AG04450 (cell line): ENCODE measurements around the gene LAMA4. TPM values are rescaled to one million over a fixed set of nuclear protein-coding genes. Genes with fewer than 3 reads are reported as not detected.
A peak's percentile ranks its signal among the peaks of the same experiment; 100 is the strongest.

Experiments
- CTCF ChIA-PET: fragments of 300-600, 350-600 bp; formaldehyde crosslinking; extraction: SDS; loops from one replicate; lab custom pipeline; 2022; ENCODE audit warnings: antibody characterized with exemption, inconsistent platforms; lab: Charles Lee
- POLR2A ChIA-PET: fragments of 350-600 bp; formaldehyde crosslinking; extraction: SDS; loops from one replicate; lab custom pipeline; 2021; ENCODE audit warnings: antibody characterized with exemption, inconsistent platforms; lab: Yijun Ruan, JAX
- DNase-seq: peaks from one replicate; pipeline ENCODE4 v3.0.0-alpha.2; 2011; ENCODE audit warnings: low read depth, low spot score
- H3K27ac ChIP-seq: one replicate; pipeline ENCODE4 v1.5.1; 2012; ENCODE audit warnings: low read depth, low read length, control low read depth
- H3K27me3 ChIP-seq: one replicate; pipeline ENCODE4 v1.6.0; 2012; ENCODE audit warnings: low read length; ENCODE audit not compliant: control insufficient read depth, insufficient read depth
- H3K4me3 ChIP-seq: 2 replicates; pipeline ENCODE4 v1.5.1; 2011; ENCODE audit warnings: mild to moderate bottlenecking, low read depth, low read length, control low read depth
- H3K9me3 ChIP-seq: 2 replicates; pipeline ENCODE4 v1.5.1; 2012; ENCODE audit warnings: low read length; ENCODE audit not compliant: control insufficient read depth, insufficient read depth
- CTCF ChIP-seq: IDR thresholded peaks from 2 replicates; pipeline ENCODE4 v1.5.1; 2011; ENCODE audit warnings: low read depth, low read length, control low read depth, inconsistent platforms
- polyA plus RNA-seq: library from polyadenylated mRNA; depleted of rRNA; stranded (reverse); fragments of >200 nt; gene quantifications from 2 replicates; pipeline ENCODE4 v1.2.3, GENCODE V29; 2011

The LAMA4 gene
- polyA plus RNA-seq, 1 experiment, result 246 TPM

GRCh38 chr6:112231594-112232060 lies 22.7 kb downstream of the LAMA4 start:
- H3K27me3 ChIP-seq, result no peaks in the 10 kb centered on the region
- peak overlapping the region; percentile 11 for H3K27ac ChIP-seq
- peaks cover 3% of the 10 kb centered on the region for H3K9me3 ChIP-seq
- POLR2A ChIA-PET, result interaction anchor here (3.2 kb wide), 1 partner anchor 9 kb away, joined by 16 read pairs; no protein-coding TSS in a partner anchor
- CTCF ChIA-PET, result no interaction called here
- no peak for DNase-seq
- TF ChIP-seq CTCF, result no peak
- no peak overlapping the region for H3K4me3 ChIP-seq

- CTCF ChIA-PET, result no interaction called here
- Histone ChIP-seq H3K27ac (no peak overlapping the region), H3K27me3 (no peaks in the 10 kb centered on the region), H3K4me3 (no peak overlapping the region), H3K9me3 (peaks cover 3% of the 10 kb centered on the region)
- no peak for TF ChIP-seq CTCF
- POLR2A ChIA-PET, result interaction anchor here (3.2 kb wide), 1 partner anchor 9 kb away, joined by 16 read pairs; no protein-coding TSS in a partner anchor
- no peak for DNase-seq
Observed at GRCh38 chr6:112231164-112231563, 23.2 kb downstream of the LAMA4 start.

DNA sequence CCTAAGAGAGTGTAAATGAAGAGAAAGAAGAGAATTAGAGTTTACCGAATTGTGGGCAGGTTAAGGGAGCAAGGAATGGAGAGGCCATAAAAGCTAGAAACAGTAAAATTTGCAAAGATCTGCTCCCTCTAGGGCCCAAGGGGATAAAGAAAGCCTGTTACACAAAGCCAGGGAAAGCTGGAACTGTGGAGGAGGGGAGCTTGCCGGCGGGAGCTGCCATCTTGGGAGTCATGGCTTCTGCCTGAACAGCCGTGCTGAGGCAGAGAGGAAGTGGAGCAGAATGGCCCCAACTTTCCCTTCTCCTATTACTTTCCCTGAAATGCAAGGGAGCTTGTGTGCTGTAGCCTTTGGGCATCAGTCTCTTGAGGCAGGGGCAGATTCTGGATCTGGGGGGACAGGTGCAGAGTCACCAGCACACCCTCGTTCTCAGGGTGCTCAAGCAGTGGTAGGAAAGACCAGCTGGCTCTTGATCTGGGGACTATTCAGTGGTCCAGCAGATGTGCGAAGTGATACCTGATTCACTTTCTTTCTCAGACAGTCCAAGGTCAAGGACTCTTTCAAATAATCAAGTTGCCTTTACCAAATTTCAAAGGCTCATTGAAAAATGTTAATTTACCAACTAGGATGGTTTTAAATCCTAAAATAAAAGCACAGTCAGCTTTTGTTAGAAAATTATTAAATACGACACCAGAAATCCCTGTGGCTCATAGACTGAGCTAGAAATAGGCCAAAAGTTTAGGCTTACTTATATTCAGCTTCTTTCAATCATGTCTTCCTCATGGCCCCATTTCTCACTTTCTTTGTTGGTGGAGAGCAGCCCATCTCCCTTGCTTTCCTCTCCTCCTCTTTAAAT lies 25.7 kb downstream of the LAMA4 start:
- Histone ChIP-seq H3K27me3 (no peaks in the 10 kb centered on the region), H3K27ac (no peak overlapping the region), H3K9me3 (peaks cover 3% of the 10 kb centered on the region), H3K4me3 (no peak overlapping the region)
- no peak for TF ChIP-seq CTCF
- no peak for DNase-seq
- ChIA-PET CTCF (interaction anchor here (1.1 kb wide), 1 partner anchor 48 kb away, joined by 3 read pairs; no protein-coding TSS in a partner anchor), POLR2A (no interaction called here)

DNA sequence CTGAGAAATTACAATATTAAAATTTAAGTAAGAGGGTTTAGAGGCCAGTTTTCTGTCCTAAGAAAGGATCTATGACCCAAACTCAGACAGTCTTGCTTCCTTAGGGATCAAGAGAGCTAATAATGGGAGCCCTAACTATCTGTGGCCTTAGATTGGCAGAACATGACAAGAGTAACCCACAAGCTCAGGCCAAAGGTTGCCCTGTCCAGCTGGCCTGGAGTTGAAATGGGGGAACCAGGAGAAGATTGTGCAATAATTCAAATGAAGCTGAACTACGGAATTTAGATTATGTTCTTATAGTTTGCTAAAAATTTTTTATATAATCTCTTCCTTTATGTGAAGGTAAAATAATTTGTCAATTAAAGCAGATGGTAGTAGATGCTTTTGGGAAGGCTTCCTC lies 26.4 kb downstream of the LAMA4 start:
- TF ChIP-seq CTCF, result no peak
- Histone ChIP-seq H3K9me3 (peaks cover 3% of the 10 kb centered on the region), H3K27ac (no peak overlapping the region), H3K27me3 (no peaks in the 10 kb centered on the region), H3K4me3 (no peak overlapping the region)
- POLR2A ChIA-PET, result no interaction called here
- CTCF ChIA-PET, result interaction anchor here (1.1 kb wide), 1 partner anchor 48 kb away, joined by 3 read pairs; no protein-coding TSS in a partner anchor
- no peak for DNase-seq

DNA sequence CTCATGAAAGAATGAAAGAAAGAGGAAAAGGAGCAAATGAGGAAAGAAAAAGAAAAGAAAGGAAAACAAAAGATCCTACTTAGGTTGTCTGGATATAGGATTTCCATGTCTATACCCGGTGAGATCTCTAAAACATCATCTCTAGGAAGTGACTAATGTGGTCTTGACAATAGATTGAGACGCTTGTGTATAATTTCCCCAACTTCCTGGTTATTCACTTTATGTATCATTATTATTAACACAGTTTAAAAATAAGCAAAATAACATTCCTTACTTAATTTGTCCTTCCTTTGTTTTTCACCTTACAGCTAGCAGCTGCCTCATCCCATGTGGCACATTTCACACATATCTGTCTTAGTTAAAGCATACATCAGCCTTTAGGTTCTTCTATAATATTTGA lies 27.0 kb downstream of the LAMA4 start:
- no peak for TF ChIP-seq CTCF
- no peak for DNase-seq
- CTCF ChIA-PET, result no interaction called here
- POLR2A ChIA-PET, result no interaction called here
- peaks cover 3% of the 10 kb centered on the region for H3K9me3 ChIP-seq
- no peaks in the 10 kb centered on the region for H3K27me3 ChIP-seq
- H3K4me3 ChIP-seq, result no peak overlapping the region
- no peak overlapping the region for H3K27ac ChIP-seq
